Gastroesophageal sphincter (tissue), 3 donors: Measurements from ENCODE around the gene IGSF8.

Experiments
- POLR2A ChIP-seq, 2 donors: fragments of 450-650 bp; IDR thresholded peaks; one replicate each; pipeline ENCODE4 v1.6.1; 2017; ENCODE audit warnings: antibody characterized with exemption in 2 of 2, mild to moderate bottlenecking in 2 of 2, moderate library complexity in 1 of 2
- TF ChIP-seq, protein P1 (sequence below), 4 experiments: fragments of 200-600 bp in 2 of 4; fragments of 450-650 bp in 2 of 4; sonication (generic) in 1 of 4; IDR thresholded peaks; one replicate each; pipeline ENCODE4 v1.5.1; 2017 to 2019; ENCODE audit warnings: antibody characterized with exemption in 4 of 4, mild to moderate bottlenecking in 2 of 4, moderate library complexity in 2 of 4

- TF ChIP-seq, protein P1, sequence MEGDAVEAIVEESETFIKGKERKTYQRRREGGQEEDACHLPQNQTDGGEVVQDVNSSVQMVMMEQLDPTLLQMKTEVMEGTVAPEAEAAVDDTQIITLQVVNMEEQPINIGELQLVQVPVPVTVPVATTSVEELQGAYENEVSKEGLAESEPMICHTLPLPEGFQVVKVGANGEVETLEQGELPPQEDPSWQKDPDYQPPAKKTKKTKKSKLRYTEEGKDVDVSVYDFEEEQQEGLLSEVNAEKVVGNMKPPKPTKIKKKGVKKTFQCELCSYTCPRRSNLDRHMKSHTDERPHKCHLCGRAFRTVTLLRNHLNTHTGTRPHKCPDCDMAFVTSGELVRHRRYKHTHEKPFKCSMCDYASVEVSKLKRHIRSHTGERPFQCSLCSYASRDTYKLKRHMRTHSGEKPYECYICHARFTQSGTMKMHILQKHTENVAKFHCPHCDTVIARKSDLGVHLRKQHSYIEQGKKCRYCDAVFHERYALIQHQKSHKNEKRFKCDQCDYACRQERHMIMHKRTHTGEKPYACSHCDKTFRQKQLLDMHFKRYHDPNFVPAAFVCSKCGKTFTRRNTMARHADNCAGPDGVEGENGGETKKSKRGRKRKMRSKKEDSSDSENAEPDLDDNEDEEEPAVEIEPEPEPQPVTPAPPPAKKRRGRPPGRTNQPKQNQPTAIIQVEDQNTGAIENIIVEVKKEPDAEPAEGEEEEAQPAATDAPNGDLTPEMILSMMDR (IDR thresholded peaks at IDR 0.05), result no peak
- no peak for TF ChIP-seq POLR2A (IDR thresholded peaks at IDR 0.05)
Observed at GRCh38 chr1:160136121-160136925, 37.9 kb upstream of the IGSF8 start.
